CD4-positive, alpha-beta T cell treated with Interleukin-21 for 1 hour (primary cell): ENCODE data around the gene IGFBP2.

ENCODE experiments used
- DNase-seq: peaks from one replicate; pipeline ENCODE4 v3.0.0-alpha.2; 2020

Gene IGFBP2

DNA sequence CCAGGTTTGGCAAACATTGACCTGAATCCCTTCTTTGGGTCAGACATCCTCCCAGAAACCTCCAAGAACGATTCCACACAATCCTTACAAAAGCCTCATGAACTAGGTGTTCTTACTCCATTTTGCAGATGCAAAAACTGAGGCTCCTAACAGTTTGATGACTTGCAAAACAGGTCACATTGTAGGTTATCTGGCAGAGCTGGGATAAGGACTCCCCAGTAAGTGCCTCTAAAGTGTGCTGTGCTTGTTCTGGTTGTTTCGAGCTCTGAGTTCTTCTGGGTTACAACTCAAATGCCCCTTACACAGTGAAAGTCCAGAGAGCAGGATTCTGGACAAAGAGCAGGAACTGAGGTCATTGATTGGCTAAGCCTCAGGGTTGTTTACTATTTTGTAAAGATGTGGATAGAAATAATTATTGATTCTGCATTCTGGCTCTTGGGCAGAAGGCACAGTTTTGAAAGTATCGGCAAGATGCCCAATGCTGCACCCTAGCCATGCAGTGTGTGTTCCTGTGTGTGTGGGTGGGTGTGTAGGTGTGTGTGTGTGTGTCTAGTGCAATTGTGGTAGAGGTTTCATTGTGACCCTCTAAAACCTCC, 17.0 kb upstream of the IGFBP2 start:
- no peak for DNase-seq

DNA sequence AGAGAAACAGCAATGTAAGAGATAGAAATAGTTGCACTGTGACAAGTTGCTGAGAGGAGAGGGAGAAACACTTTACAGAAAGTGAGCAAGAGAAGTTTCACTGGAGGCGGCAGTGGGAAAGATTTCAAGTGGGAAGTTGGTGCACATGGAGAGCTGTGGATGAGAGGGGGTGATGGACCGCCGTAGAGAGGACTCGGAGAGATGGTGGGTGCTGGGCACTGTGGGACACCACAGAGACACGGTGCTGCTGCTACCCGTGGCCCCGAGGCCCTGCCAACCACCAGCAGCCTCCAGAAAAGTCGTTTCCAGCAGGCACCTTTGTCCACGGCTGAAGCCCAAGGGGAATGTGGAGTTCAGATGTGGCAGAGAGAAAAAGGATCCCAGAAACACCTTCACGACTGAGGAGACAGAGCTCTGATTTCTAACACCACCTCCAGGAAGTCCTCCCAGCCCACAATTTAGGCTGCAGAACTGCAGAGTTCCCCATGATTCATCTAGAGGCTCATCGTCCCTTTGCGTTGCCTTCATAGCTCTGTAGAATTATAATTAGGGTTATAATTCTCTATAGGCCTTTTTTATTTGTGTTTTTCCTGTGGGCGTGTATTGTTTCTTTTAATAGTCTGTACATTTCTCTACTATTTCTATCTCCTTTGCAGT, 15.9 kb upstream of the IGFBP2 start:
- no peak for DNase-seq

DNA sequence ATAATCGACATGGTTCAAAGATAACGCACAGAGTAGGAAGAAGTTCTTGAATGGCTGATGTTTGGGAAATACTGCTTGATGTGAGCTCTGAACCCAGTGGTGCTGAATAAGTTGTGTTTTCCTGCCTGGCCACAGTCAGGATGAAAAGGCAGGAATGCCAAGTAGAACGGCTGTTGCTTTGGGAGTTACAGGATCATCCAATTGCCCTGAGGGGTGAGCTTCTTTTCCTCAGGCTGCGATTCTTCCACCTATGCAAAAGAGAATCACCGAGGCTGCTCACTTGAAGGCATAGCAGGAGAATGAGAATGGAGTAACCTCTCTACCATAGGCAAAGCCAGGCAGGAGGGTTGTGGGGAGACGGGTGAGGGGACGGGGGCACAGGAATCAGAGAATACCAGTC, 14.4 kb upstream of the IGFBP2 start:
- DNase-seq: no peak

DNA sequence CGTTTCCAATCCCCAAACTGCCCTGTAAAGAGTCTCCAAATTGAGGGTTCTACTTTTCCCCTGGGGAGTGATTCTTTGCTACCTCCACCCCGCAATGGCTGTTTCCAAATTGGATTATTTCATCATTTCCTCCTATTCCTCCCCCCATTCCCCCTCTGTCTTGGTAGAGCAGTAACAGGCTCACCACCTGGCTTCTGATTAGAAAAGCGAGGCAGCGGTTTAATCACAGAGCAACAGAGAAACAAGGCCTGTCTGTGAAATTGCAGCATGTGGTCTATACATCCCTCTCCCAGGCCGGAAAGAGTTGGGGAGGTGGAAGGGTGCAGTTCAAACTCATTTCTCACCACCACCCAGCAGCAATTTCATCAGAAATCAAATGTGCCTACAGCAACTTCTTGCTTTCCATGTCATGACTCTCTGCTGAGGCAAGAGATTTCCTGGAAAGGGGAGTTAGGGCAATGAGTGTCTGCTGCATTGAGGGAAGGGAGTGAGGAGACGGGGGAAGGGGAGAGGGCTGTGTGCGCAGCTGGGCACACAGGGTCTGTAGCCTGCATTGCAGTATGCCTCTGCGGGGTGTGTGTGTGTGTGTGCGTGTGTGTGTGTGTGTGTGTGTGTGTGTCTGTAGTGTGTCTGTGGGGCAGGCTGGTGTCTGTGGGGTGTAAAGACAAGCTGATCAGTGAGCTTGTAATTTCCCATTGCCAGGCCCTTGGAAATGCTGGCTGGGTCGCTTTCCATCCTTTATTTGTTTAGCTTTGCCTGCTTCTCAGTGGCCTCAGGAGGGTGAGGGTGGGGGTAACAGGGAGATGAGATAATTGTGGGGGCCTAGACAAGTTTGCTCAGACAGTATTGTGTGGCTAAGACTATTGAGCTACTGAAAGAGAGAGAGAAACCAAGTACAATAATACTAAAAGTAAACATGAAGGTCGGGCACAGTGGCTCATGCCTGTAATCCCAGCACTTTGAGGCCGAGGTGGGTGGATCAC, 13.5 kb upstream of the IGFBP2 start:
- no peak for DNase-seq

DNA sequence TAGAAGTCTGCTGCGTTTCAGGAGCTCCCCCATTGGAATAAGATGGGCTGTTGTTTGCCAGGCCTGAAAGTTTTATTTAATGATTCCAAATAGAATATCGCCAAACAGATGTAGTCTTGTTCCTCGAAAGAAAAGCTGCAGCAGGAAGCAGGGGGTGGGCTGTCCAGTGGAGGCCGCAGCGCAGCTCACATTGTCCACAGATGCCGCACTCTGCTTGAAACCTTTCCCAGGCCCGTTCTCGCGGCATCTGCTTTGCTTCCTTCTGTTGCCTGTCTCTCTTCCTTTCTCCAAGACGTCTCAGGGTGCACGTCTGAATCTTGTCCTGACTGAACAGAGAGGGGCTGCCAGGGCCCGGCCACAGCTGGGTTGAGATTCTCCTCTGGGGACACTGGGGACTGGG, 12.4 kb upstream of the IGFBP2 start:
- no peak for DNase-seq

DNA sequence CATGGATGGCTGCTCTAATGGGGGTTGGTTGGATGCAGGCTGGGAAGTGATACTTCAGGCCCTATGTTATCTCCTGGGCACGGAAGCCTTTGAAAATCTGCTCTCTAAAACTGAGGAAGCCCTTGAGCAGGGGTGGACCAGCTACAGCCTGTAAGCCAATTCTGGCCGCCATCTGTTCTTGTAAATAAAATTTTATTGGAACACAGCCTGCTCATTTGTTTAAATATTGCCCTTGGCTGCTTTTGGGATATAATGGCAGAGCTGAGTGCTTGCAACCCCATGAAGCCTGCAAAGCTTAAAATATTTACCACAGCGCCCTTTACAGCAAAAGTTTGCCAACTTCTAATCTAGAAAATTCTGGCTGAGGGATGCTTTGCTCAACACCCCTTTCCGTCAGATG, 11.9 kb upstream of the IGFBP2 start:
- no peak for DNase-seq

DNA sequence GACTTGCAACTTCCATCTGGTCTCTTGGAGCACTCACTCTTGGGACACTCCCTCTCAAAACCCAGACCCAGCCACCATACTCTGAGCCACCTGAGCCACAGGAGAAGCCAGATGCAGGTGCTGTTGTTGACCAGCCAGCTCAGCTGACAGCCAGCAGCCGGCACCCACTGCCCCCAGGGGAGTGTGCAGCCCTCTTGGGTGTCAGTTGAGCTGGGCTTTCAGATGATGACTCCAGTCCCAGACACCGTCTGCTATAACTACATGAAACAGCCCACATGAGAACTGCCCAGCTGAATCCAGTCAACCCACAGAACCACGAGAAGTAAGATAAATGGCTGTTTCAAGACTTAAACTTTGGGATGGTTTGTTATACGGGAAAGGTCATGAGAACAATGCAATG, 10.7 kb upstream of the IGFBP2 start:
- no peak for DNase-seq

DNA sequence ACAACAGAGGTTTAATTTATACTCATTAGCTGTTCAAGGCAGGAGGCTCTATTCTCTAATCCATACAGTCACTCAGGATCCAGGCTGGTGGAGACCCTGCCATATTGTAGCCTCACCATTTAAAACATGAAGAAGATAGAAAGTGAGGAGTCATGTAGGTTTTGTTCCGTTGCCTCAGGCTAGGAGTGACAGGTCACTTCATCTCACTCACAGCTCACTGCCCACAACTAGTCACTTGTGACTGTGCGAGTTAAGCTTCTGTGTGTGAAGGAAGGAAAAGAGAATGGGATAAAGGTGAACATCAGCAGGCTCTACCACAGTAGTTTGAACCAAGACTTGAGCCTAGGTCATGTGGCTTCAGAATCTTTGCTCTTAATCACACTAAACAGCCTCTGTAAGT, 9.0 kb upstream of the IGFBP2 start:
- DNase-seq: no peak

DNA sequence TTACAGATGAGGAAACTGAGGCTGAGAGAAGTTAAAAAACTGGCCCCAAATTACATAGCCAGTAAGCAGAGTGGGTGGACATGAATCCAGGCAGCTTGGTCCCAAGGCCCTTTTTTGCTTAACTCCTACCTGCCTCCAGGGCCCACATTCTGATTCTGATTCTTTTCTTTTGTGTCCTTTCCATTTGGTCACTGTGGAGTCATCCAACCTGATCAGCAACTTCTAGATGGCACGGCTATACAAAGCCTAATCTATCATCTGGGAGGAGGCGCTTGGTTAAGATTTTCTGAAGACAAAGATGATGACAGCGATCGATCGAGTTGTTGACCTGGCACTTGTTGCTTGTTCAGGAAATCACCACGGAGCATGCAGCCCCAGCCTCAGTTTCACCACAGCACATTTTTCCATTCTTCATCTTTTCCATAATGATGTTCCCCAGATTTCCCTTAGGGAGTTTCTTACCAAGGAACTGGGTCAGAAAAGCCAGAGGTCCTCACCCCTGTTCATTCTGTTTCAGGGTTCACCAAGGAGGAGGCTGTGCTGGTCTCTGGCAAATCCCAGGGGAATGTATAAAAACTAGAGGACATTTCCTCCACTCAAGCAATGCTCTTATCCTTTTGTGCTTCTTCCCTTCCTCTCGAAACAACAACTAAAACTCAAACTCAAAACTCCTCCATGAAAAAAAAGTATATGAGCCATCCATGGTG, 6.9 kb upstream of the IGFBP2 start:
- DNase-seq: no peak

DNA sequence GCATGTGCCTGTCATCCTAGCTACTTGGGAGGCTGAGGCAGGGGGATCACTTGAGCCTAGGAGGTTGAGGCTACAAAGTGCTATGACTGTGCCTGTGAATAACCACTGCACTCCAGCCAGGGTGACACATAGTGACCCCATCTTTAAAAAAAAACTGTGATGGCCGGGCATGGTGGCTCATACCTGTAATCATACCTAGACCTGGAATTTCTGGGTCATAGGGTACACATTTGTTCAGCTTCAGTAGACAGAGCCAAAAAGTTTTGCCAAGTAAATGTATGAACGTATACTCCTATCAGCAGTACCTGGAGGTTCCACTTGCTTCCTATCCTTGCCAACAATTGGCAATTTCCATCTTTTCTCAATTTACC, 6.4 kb upstream of the IGFBP2 start:
- DNase-seq: no peak

DNA sequence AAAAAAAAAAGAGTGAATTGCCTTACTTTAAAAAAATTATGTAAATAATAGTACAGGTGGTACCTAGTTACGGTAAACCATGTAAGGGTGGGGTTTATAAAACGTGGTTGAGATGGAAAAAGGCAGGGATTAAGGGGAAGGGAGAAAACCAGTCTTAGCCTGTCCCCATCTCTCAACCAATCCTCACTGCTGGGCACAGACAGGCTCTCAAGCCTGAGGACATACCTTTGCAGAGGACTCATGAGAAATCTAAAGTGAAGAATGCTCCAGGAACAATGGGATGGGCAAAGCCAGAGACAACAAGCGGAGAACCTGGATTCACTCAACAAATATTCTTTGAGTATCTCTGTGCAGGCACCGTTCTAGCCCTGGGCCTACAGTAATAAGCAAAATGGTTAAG, 3.4 kb upstream of the IGFBP2 start:
- no peak for DNase-seq

DNA sequence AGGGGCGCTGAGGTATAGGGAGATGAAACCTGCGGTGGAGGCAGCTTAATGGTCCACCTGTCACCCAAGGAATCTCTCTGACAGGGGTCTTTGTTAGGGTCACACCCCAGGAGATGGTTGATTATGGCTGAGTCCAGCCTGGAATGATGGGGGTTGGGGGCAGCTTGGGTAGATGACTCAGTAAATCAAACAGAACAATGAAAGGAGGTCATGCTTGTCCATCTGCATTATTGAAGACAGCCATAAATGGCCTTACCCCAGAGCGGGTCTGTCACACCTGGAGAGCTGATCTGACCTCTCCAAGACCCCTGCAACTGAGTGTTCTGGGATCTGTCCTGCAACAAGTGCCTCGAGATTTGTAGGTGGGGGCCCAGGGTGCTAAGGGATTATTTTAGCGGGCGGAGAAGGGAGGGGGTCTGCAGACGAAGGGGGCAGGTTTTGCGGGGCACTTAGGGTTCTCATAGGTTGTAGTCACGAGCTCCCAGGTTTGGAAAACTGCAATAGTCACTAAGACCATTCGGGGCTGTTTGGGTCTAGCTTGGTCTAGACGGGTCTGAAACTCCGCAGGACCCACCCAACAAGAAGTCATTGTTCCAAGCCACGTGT, 771 bp upstream of the IGFBP2 start:
- no peak for DNase-seq

DNA sequence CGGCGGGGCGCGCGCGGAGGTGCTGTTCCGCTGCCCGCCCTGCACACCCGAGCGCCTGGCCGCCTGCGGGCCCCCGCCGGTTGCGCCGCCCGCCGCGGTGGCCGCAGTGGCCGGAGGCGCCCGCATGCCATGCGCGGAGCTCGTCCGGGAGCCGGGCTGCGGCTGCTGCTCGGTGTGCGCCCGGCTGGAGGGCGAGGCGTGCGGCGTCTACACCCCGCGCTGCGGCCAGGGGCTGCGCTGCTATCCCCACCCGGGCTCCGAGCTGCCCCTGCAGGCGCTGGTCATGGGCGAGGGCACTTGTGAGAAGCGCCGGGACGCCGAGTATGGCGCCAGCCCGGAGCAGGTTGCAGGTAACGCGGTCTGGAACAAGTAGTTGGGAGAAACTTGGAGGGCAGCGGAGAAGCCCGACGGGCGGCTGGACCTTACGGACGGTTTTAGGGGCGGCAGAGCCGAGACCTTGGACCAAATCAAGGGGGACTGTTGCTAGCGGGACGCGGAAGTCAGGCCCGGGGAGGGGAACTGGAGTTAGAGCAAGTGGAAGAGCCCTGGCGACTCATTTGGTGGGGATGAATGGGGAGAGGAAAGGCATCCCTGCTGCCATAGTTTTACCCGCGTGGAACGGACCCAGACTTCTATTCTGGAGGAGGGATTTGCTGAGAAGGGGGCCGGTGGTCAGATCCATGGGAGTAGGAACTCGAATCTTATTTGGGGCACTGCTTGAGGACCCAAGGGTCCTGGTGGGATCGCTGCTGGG, 573 bp downstream of the IGFBP2 start:
- no peak for DNase-seq

DNA sequence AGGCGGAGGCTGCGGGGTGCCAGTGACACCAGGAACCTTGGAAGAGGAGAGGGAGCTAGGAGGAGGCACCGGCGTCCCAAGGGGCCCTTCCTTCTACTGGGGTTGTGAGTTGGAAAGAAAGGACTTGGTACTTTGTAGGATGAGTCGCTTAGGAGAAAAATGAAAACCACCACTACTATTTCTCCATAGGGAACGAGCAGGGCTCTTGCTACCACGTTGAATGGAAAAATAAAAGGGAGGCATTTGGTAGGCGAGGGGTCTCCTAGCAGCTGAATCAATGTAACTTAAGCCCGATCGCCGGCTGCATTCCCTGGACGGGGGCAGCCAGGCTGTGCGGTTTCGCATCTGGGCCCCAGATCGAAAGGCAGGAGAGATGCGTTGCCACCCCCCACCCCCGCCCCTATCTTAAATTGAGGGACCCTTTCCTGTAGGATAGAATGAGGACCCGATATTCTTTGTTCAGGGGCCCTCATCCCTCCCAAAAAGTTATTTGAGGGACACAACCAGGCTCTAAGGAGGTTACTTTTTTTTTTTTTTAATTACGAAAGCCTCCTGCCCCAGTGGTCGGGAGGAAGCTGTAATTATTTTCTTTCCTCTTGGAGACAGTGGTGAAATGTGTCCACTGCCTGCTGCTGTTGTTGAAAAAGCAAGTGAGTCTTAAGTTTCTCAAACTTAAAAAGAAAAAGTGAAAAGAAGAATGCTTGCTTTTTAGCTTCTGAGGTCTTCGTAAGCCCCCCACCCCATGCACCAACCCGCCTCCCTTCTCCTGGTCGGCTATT, 1.3 kb downstream of the IGFBP2 start:
- DNase-seq: no peak

DNA sequence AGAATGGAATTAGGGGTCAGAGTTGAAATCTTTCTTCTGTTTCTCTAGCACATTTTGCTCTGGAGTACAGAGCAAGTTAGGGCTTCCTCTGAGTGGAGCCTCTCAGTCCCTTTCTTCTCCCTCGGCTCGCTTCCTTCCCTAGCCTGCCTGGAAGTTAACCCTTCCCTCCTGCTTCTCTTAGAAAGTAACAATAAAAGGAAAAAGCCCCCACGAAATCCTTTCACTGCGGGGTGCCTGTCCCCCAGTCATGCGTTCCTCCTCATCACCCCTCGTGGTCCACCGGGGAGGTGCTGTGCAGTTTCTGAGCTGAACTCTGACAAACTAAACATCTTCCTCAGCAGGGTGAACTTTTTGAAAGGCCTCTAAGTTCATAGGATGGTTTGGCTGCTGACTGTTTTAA, 2.0 kb downstream of the IGFBP2 start:
- DNase-seq: no peak

DNA sequence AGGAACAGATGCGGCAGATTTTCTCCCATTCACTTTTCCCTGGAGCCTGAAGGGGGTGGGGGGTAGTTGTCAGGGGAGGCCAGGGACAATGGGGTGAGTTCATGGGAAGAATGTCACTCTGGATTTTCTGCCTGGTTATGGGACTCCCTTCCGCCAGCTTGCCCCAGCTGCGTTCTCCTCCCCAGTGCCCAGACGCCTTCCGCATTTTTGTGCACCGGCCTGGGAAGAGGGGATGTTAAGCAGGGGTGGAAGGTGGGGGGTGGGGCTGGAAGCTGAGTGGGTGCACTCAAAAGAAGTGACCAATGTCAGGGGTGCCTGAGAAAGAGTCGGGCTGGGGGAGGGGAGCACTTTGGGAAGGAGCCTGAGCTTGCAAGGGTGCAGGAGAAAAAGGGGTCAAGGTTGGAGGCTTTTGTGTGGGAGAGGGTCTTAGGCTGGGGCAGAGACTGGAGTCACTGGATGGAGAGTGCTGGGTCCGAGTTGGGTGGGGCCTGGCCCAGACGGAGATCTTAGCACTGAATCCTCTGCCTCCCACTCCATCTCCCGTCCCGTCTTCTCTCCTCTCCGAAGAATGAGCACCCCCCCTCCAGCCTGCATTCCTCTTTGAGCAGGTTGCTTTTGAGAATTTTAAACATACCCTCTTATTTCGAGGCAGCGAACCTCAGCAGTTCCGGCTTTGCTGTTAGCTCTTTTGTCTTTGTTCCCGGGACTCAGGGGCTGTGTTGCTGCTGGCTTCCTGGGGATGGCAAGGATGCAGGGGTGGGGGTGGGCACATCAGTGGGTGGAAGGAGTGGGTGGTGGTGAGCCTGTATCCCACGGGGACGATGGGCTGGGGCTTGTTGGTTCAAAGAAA, 2.7 kb downstream of the IGFBP2 start:
- no peak for DNase-seq

DNA sequence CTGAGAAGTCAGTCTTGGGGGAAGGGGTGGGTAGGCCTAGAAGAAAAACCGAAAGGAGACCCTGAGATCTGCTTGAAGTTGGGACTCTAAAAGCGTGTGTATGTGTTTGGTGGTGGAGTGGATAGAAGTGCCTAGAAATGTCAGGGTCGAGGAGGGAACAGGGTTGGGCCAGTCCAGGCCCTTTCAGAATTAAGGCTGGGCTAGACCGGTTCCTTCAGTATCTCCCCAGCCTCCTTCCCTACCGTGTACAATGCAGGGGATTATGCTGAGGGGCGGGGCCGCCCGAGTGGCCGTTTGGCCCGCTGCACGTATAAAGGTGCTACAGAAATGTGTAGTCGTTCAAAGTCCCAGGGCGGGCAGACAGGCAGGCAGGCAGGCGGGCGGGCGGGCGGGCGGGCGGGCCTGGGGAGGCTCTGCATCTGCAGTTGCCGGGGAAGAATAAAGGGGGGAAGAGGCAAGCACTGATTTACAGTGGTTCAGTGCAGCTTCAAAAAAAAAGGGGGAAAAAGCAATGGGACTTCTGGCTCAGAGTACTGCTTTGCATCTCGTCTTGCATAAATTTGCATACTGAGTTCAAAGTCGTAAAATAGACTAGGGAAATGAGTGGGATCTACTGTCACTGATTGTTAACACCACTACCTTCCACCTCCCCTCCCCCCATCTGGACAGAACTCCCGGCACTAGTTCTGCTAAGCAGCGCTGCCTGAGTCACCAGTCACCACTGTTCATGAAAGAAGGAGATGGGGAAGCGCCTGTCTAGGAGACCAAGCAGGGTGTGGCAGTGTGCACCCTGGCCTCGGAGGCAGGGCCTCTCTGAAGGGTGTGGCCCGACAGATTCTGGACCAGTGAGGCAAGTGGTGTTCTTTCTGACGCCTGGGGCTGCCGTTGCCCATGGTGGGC, 3.6 kb downstream of the IGFBP2 start:
- no peak for DNase-seq

DNA sequence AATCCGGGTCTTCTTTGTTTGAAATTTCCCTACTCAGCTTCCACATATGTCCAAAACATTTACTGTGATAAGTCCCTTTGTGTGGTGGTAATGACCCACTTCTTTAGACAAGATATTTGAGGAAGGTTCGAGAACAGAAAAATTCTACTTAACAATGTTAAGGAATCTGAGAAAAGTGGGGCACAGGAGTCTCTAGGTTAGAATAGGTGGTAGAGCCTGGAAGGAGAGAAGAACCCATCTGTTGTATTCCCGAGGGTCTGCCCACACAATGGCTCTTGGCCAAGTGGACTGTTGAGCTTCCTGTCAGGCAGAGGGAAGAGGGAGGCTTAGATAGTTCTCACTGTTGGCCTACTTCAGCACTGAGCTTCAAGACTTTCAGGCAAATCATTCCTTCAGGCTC, 4.3 kb downstream of the IGFBP2 start:
- DNase-seq: no peak

DNA sequence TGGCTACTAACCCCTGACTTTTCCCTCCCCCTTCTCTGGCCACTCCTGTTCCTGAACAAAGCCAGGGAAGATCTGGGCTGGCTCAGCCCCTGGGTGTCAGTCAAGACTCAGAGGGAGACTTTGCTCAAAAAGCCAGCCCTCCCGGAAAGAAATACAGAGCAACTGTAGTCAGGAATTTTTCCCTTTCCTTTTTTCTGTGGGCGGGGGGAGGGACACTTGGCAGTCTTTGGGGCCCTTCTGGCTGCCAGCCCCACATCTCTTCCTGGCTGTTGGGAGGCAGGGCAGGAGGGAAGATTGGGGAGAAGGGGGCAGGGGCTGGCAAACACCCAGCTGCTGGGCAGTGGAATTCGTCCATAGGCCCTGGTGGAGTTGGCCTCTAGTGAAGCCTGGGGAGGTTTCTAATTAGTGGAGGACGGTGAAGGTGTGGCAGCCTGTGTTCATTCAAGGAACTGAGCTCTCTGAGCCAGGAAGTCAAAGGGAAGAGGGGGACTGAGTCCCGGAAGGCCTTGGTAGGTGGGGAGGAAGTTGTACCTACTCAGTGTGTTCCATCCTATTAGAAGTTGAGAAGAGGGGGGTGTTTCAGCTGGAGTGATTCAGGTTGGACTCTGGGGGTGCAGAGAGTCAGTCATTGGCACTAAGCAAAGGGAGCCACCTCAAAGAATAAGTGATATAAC, 10.9 kb downstream of the IGFBP2 start:
- no peak for DNase-seq
